GM21529 (cell line): Measurements from ENCODE around the gene ISL1.

Experiments
- ATAC-seq: cut with Tn5 transposase; IDR thresholded peaks from one replicate; pipeline ENCODE4 v1.9.1; 2021; ENCODE audit not compliant: unreplicated experiment

The ISL1 gene

DNA sequence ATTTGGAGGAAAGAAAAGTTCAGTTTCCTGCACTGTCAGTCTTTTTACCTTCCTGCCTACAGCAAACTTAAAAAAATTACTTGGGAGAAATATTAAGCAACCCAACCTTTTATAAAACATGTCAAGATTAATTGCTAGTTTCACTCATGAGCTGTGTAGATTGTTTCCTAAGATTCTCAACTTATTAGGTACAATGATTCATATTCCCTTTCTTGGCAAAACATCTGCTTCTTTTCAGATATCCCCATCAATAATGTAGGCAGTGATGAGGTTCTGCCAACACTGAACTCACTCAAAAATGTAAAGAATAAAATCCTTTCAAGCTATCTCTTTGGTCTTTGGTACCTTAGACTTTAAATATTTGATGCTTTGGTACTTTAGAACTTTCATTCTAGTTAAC lies 56.0 kb downstream of the ISL1 start:
- no peak for ATAC-seq
